Progenitor cell of endocrine pancreas (in vitro differentiated cells): ENCODE data around the gene MRPL44. TPM values are rescaled to one million over a fixed set of nuclear protein-coding genes. Genes with fewer than 3 reads are reported as not detected.
A peak's percentile ranks its signal among the peaks of the same experiment; 100 is the strongest.

Experiments
- DNase-seq: peaks from one replicate; pipeline ENCODE4 v3.0.0; 2021; ENCODE audit warnings: low spot score; ENCODE audit not compliant: unreplicated experiment
- H3K27ac Mint-ChIP-seq: 2 replicates; pipeline ENCODE4 v1.8.0; 2021; ENCODE audit warnings: mild to moderate bottlenecking, moderate library complexity, mixed read lengths
- H3K27me3 Mint-ChIP-seq: 2 replicates; pipeline ENCODE4 v1.8.0; 2021; ENCODE audit warnings: mixed read lengths
- H3K36me3 Mint-ChIP-seq: 2 replicates; pipeline ENCODE4 v1.8.0; 2022; ENCODE audit warnings: mixed read lengths; ENCODE audit not compliant: insufficient read depth
- H3K4me1 Mint-ChIP-seq: 2 replicates; pipeline ENCODE4 v1.8.0; 2021; ENCODE audit warnings: low read depth, mixed read lengths
- H3K4me3 Mint-ChIP-seq: 2 replicates; pipeline ENCODE4 v1.8.0; 2021; ENCODE audit warnings: low read depth, mild to moderate bottlenecking, moderate library complexity, mixed read lengths
- H3K9me3 Mint-ChIP-seq: 2 replicates; pipeline ENCODE4 v1.8.0; 2021; ENCODE audit warnings: low read depth, mixed read lengths
- total RNA-seq: library from RNA; stranded (reverse); gene quantifications from 2 replicates; pipeline ENCODE4 v1.2.1, GENCODE V29; 2021
- TF ChIP-seq, protein P1 (sequence below): fragments of 200-600 bp; sonication (generic); IDR thresholded peaks from one replicate; pipeline ENCODE4 v1.5.0; 2021; ENCODE audit warnings: antibody characterized with exemption, mild to moderate bottlenecking; ENCODE audit not compliant: unreplicated experiment

MRPL44 gene
- total RNA-seq, 1 donor from 2014 or later = 26.1 TPM

DNA sequence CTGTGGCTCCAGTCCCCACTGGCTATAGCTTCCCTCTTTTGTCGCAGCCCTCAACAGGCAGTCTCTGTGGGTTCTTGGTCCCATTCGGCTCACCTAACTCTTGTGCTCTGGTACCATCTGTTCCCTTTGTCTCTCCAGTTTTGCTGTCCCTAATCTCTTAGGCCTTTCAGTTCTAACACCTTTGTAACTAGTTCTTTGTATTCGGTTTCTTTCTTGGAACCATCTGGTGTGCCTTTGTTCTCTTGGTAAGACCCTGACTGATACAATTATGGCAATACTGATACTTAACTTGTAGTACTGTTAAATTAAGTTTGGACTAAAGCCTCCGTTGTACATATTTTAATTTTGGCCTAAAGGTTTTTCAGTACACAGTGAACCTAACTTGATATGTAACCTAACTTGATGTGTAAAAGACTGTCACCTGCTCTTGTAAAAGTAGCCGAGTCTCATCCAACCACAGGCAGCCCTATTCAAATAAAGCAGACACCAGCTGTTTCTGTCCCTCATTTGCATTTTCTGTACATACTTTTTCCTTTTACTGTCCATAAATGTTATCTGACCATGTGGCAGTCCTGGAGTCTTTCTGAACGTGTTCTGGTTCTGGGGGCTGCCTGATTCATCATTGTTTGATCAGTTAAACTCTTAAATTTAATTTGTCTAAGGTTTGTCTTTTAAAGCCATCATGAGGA, 4.8 kb upstream of the MRPL44 start:
- Mint-ChIP-seq H3K4me1 (peaks cover 9% of the 10 kb centered on the region), H3K9me3 (no peaks in the 10 kb centered on the region), H3K36me3 (no peaks in the 10 kb centered on the region), H3K27ac (no peak overlapping the region), H3K27me3 (peaks cover 4% of the 10 kb centered on the region), H3K4me3 (no peak overlapping the region)
- TF ChIP-seq, protein P1, sequence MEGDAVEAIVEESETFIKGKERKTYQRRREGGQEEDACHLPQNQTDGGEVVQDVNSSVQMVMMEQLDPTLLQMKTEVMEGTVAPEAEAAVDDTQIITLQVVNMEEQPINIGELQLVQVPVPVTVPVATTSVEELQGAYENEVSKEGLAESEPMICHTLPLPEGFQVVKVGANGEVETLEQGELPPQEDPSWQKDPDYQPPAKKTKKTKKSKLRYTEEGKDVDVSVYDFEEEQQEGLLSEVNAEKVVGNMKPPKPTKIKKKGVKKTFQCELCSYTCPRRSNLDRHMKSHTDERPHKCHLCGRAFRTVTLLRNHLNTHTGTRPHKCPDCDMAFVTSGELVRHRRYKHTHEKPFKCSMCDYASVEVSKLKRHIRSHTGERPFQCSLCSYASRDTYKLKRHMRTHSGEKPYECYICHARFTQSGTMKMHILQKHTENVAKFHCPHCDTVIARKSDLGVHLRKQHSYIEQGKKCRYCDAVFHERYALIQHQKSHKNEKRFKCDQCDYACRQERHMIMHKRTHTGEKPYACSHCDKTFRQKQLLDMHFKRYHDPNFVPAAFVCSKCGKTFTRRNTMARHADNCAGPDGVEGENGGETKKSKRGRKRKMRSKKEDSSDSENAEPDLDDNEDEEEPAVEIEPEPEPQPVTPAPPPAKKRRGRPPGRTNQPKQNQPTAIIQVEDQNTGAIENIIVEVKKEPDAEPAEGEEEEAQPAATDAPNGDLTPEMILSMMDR = no peak
- no peak for DNase-seq

DNA sequence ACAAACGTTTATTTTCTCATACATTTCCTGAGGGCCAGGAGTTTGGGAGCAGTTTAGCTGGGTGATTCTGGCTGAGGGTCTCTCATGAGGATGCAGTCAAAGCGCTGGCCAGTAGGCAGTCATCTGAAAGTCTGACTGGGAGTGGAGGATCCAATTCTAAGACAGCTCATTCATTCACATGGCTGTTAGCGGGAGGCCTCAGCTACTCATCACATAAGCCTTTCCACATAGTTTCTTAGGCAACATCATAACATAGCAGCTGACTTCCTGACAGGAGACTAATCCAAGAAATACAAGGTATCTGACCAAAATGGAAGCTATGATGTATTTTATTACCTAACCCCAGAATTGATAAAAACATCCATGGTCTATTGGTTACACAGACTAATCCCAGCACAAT, 2.9 kb upstream of the MRPL44 start:
- H3K27ac Mint-ChIP-seq = no peak overlapping the region

DNA sequence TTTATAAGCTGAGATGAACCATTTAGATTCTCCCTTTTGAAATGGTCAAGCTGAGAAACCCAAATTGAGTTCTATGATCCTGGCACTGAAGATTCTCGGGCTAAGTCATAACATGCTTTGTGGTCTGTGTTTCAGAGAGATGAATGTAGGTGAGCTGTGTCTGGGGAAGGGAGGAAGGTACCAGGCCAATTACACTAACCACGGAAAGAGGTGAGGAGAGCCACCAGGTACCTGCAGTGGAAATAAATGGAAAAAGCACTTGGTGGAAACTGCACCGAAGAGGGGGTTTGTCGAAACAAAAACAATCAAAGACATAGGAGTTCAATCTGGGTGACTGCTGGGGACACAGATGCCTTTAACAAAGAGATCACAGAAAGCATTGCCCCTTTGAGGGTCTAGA, 963 bp upstream of the MRPL44 start:
- Mint-ChIP-seq H3K9me3 (no peaks in the 10 kb centered on the region), H3K4me1 (peaks cover 28% of the 10 kb centered on the region), H3K36me3 (peaks cover 6% of the 10 kb centered on the region), H3K27me3 (peaks cover 4% of the 10 kb centered on the region), H3K27ac (peak overlapping the region; percentile 6), H3K4me3 (peak overlapping the region; percentile 9)
- no peak for DNase-seq
- TF ChIP-seq, protein P1 = no peak

More for the DNA sequence above, 2.9 kb upstream of the MRPL44 start:
- H3K9me3 Mint-ChIP-seq = no peaks in the 10 kb centered on the region
- DNase-seq = no peak
- TF ChIP-seq, protein P1 = no peak
- H3K27me3 Mint-ChIP-seq = peaks cover 4% of the 10 kb centered on the region
- H3K4me1 Mint-ChIP-seq = peaks cover 14% of the 10 kb centered on the region
- H3K4me3 Mint-ChIP-seq = no peak overlapping the region
- no peaks in the 10 kb centered on the region for H3K36me3 Mint-ChIP-seq

DNA sequence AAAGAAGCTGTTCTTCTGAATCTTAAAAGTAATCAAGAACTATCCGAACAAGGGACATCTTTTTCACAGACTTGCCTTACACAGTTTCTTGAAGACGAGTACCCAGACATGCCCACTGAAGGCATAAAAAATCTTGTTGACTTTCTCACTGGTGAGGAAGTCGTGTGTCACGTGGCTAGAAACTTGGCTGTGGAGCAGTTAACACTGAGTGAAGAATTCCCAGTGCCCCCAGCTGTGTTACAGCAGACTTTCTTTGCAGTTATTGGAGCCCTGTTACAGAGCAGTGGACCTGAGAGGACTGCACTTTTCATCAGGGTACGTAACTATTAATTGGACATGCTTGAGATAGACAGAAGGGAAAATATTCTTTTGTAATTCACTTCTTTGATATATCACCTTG, 2.4 kb downstream of the MRPL44 start:
- H3K36me3 Mint-ChIP-seq = peaks cover 9% of the 10 kb centered on the region
- H3K4me3 Mint-ChIP-seq = no peak overlapping the region

DNA sequence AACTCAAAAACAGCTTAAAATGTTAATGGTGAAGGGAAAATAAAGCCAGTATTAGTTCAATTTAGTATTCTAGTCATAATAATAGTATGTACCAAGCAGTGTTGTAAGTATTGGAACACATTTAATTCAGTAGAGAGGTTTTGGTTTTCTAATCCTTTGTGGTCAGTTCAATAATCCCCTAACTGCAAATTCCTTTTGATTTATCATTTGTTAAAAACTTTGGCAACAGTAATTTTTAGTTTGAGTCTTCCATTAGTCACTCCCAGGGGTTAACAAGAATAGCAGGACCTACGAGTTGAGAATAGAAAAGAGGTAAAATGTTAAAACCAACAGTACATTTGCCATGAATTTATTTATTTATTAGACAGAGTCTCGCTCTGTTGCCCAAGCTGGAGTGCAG, 10.7 kb downstream of the MRPL44 start:
- H3K4me1 Mint-ChIP-seq = peaks cover 2% of the 10 kb centered on the region
- no peak overlapping the region for H3K4me3 Mint-ChIP-seq
- no peak overlapping the region for H3K27ac Mint-ChIP-seq
- TF ChIP-seq, protein P1 = no peak
- DNase-seq = no peak
- peaks cover 7% of the 10 kb centered on the region for H3K36me3 Mint-ChIP-seq
- no peaks in the 10 kb centered on the region for H3K9me3 Mint-ChIP-seq
- H3K27me3 Mint-ChIP-seq = no peaks in the 10 kb centered on the region

More for the DNA sequence above, 2.4 kb downstream of the MRPL44 start:
- TF ChIP-seq, protein P1 = no peak
- Mint-ChIP-seq H3K27ac (no peak overlapping the region), H3K4me1 (peaks cover 30% of the 10 kb centered on the region), H3K27me3 (peaks cover 4% of the 10 kb centered on the region), H3K9me3 (no peaks in the 10 kb centered on the region)
- DNase-seq = no peak
